Mesendoderm (in vitro differentiated cells): ENCODE results near the gene RRP1.

Experiments used
- DNase-seq: peaks from one replicate; pipeline ENCODE4 v3.0.0; 2013
- H2AK5ac ChIP-seq: 2 replicates; pipeline ENCODE4 v1.6.1; 2013; ENCODE audit warnings: low read length, inconsistent platforms
- H2BK120ac ChIP-seq: 2 replicates; pipeline ENCODE4 v1.6.1; 2013; ENCODE audit warnings: low read depth, mild to moderate bottlenecking, low read length, moderate library complexity, mixed read lengths
- H2BK15ac ChIP-seq: replicated peaks from 2 replicates; pipeline ENCODE4 v1.6.1; 2013; ENCODE audit warnings: low read depth, mild to moderate bottlenecking, moderate library complexity
- H2BK5ac ChIP-seq: 2 replicates; pipeline ENCODE4 v1.6.1; 2013; ENCODE audit warnings: low read length, inconsistent platforms
- H3K18ac ChIP-seq: 2 replicates; pipeline ENCODE4 v1.6.1; 2013; ENCODE audit warnings: mild to moderate bottlenecking, low read length, mixed read lengths
- H3K23ac ChIP-seq: one replicate; pipeline ENCODE4 v1.6.1; 2013; ENCODE audit warnings: low read length
- H3K27ac ChIP-seq: 2 replicates; pipeline ENCODE4 v1.5.1; 2013; ENCODE audit warnings: low read depth, mild to moderate bottlenecking, inconsistent platforms, low read length, moderate library complexity
- H3K27me3 ChIP-seq: 2 replicates; pipeline ENCODE4 v1.6.1; 2013; ENCODE audit warnings: low read length, control low read depth, mild to moderate bottlenecking, inconsistent platforms; ENCODE audit not compliant: insufficient read depth, poor library complexity
- H3K36me3 ChIP-seq: 2 replicates; pipeline ENCODE4 v1.6.1; 2013; ENCODE audit warnings: low read length, inconsistent platforms; ENCODE audit not compliant: control insufficient read depth, insufficient read depth
- H3K4ac ChIP-seq: one replicate; pipeline ENCODE4 v1.6.1; 2013; ENCODE audit warnings: low read depth, mild to moderate bottlenecking, low read length, moderate library complexity
- H3K4me1 ChIP-seq: 2 replicates; pipeline ENCODE4 v1.6.1; 2013; ENCODE audit warnings: low read depth, low read length, inconsistent platforms; ENCODE audit not compliant: control insufficient read depth
- H3K4me2 ChIP-seq: 2 replicates; pipeline ENCODE4 v1.6.1; 2013; ENCODE audit warnings: low read length
- H3K4me3 ChIP-seq: 2 replicates; pipeline ENCODE4 v1.5.1; 2013; ENCODE audit warnings: mild to moderate bottlenecking, low read length
- H3K56ac ChIP-seq: one replicate; pipeline ENCODE4 v1.6.1; 2013; ENCODE audit warnings: low read length
- H3K79me1 ChIP-seq: 2 replicates; pipeline ENCODE4 v1.6.1; 2013; ENCODE audit warnings: low read length, inconsistent platforms
- H3K79me2 ChIP-seq: 2 replicates; pipeline ENCODE4 v1.6.1; 2013; ENCODE audit warnings: mild to moderate bottlenecking, low read length; ENCODE audit not compliant: control insufficient read depth, insufficient read depth
- H3K9ac ChIP-seq: 2 replicates; pipeline ENCODE4 v1.6.1; 2013; ENCODE audit warnings: low read length, inconsistent platforms
- H4K5ac ChIP-seq: one replicate; pipeline ENCODE4 v1.6.1; 2013; ENCODE audit warnings: low read length
- H4K8ac ChIP-seq: one replicate; pipeline ENCODE4 v1.6.1; 2013; ENCODE audit warnings: low read depth, mild to moderate bottlenecking, control low read depth, low read length, moderate library complexity
- WGBS: extraction: QIAGEN DNeasy Blood & Tissue Kit; methylation state at CpG from one replicate; pipeline ENCODE4 v1.1.7; 2013; ENCODE audit warnings: low lambda C conversion rate, missing lambda C conversion rate; ENCODE audit not compliant: insufficient coverage; ENCODE audit errors: extremely low coverage; 5-methylcytosine and 5-hydroxymethylcytosine counted together

RRP1 gene

GRCh38 chr21:43834146-43834905 lies 44.9 kb downstream of the RRP1 start:
- Histone ChIP-seq H3K79me1 (no peaks in the 10 kb centered on the region), H2BK5ac (no peak overlapping the region), H3K4ac (no peak overlapping the region), H4K5ac (no peak overlapping the region), H2BK15ac (no peak overlapping the region), H3K23ac (no peak overlapping the region), H3K27ac (no peak overlapping the region), H2BK120ac (no peak overlapping the region), H3K36me3 (no peaks in the 10 kb centered on the region), H3K4me1 (no peaks in the 10 kb centered on the region), H2AK5ac (no peak overlapping the region), H3K56ac (no peak overlapping the region), H3K18ac (no peak overlapping the region), H3K79me2 (no peaks in the 10 kb centered on the region), H3K9ac (no peak overlapping the region), H3K4me3 (no peak overlapping the region), H3K27me3 (no peaks in the 10 kb centered on the region), H4K8ac (no peak overlapping the region), H3K4me2 (no peak overlapping the region)
- no peak for DNase-seq
- no CpG with 5 or more reads among the region's 30 CpGs for WGBS

GRCh38 chr21:43835050-43835449 lies 45.7 kb downstream of the RRP1 start:
- no CpG with 5 or more reads among the region's 15 CpGs for WGBS
- H3K27ac ChIP-seq = no peak overlapping the region
- no peak overlapping the region for H3K4me2 ChIP-seq
- no peak overlapping the region for H2BK5ac ChIP-seq
- no peak overlapping the region for H3K4me3 ChIP-seq
- no peaks in the 10 kb centered on the region for H3K27me3 ChIP-seq
- H4K8ac ChIP-seq = no peak overlapping the region
- no peak overlapping the region for H4K5ac ChIP-seq
- H3K9ac ChIP-seq = no peak overlapping the region
- H3K4me1 ChIP-seq = no peaks in the 10 kb centered on the region
- no peak overlapping the region for H3K23ac ChIP-seq
- H3K56ac ChIP-seq = no peak overlapping the region
- H2BK15ac ChIP-seq = no peak overlapping the region
- no peaks in the 10 kb centered on the region for H3K36me3 ChIP-seq
- H2AK5ac ChIP-seq = no peak overlapping the region
- H3K4ac ChIP-seq = no peak overlapping the region
- no peak for DNase-seq
- H3K18ac ChIP-seq = no peak overlapping the region
- no peaks in the 10 kb centered on the region for H3K79me1 ChIP-seq
- no peaks in the 10 kb centered on the region for H3K79me2 ChIP-seq
- no peak overlapping the region for H2BK120ac ChIP-seq

- DNase-seq = no peak
- H2BK5ac ChIP-seq = no peak overlapping the region
- no peaks in the 10 kb centered on the region for H3K27me3 ChIP-seq
- H3K4me1 ChIP-seq = no peaks in the 10 kb centered on the region
- no peak overlapping the region for H3K4me2 ChIP-seq
- no CpG with 5 or more reads among the region's 6 CpGs for WGBS
- no peak overlapping the region for H4K8ac ChIP-seq
- no peak overlapping the region for H2BK15ac ChIP-seq
- no peak overlapping the region for H4K5ac ChIP-seq
- no peak overlapping the region for H2BK120ac ChIP-seq
- no peak overlapping the region for H3K4ac ChIP-seq
- no peak overlapping the region for H3K23ac ChIP-seq
- H3K4me3 ChIP-seq = no peak overlapping the region
- no peak overlapping the region for H3K27ac ChIP-seq
- H3K79me1 ChIP-seq = no peaks in the 10 kb centered on the region
- no peak overlapping the region for H3K56ac ChIP-seq
- no peak overlapping the region for H3K18ac ChIP-seq
- H3K9ac ChIP-seq = no peak overlapping the region
- H3K36me3 ChIP-seq = no peaks in the 10 kb centered on the region
- no peak overlapping the region for H2AK5ac ChIP-seq
- H3K79me2 ChIP-seq = no peaks in the 10 kb centered on the region
Measured at GRCh38 chr21:43835861-43836260, 46.5 kb downstream of the RRP1 start.

GRCh38 chr21:43836616-43837015 lies 47.2 kb downstream of the RRP1 start:
- H2BK15ac ChIP-seq = no peak overlapping the region
- no peaks in the 10 kb centered on the region for H3K36me3 ChIP-seq
- no peaks in the 10 kb centered on the region for H3K27me3 ChIP-seq

GRCh38 chr21:43840259-43840658 lies 50.9 kb downstream of the RRP1 start:
- Histone ChIP-seq H2BK5ac (no peak overlapping the region), H3K9ac (no peak overlapping the region), H3K27ac (no peak overlapping the region), H3K79me2 (no peaks in the 10 kb centered on the region), H3K27me3 (no peaks in the 10 kb centered on the region), H2AK5ac (no peak overlapping the region), H3K23ac (no peak overlapping the region), H2BK15ac (no peak overlapping the region), H3K36me3 (no peaks in the 10 kb centered on the region), H3K56ac (no peak overlapping the region), H3K4me2 (no peak overlapping the region), H2BK120ac (no peak overlapping the region), H3K18ac (no peak overlapping the region), H3K4me3 (no peak overlapping the region), H3K4ac (no peak overlapping the region), H4K8ac (no peak overlapping the region), H3K79me1 (no peaks in the 10 kb centered on the region), H4K5ac (no peak overlapping the region), H3K4me1 (no peaks in the 10 kb centered on the region)
- no peak for DNase-seq
- no CpG with 5 or more reads among the region's 3 CpGs for WGBS

More at GRCh38 chr21:43836616-43837015, 47.2 kb downstream of the RRP1 start:
- no peak overlapping the region for H4K8ac ChIP-seq
- H3K4me3 ChIP-seq = no peak overlapping the region
- no peak overlapping the region for H2BK120ac ChIP-seq
- no CpG with 5 or more reads among the region's 6 CpGs for WGBS
- H3K18ac ChIP-seq = no peak overlapping the region
- no peak overlapping the region for H3K4me2 ChIP-seq
- no peak overlapping the region for H3K4ac ChIP-seq
- H4K5ac ChIP-seq = no peak overlapping the region
- H2AK5ac ChIP-seq = no peak overlapping the region
- H3K27ac ChIP-seq = no peak overlapping the region
- H3K79me2 ChIP-seq = no peaks in the 10 kb centered on the region
- no peak overlapping the region for H3K23ac ChIP-seq
- DNase-seq = no peak
- no peaks in the 10 kb centered on the region for H3K79me1 ChIP-seq
- H2BK5ac ChIP-seq = no peak overlapping the region
- no peak overlapping the region for H3K9ac ChIP-seq
- H3K4me1 ChIP-seq = no peaks in the 10 kb centered on the region
- H3K56ac ChIP-seq = no peak overlapping the region

- no peaks in the 10 kb centered on the region for H3K4me1 ChIP-seq
- no peak overlapping the region for H3K4ac ChIP-seq
- H3K36me3 ChIP-seq = no peaks in the 10 kb centered on the region
- H3K79me2 ChIP-seq = no peaks in the 10 kb centered on the region
- no peak overlapping the region for H3K27ac ChIP-seq
- H3K9ac ChIP-seq = no peak overlapping the region
- no peak overlapping the region for H3K4me3 ChIP-seq
- H3K18ac ChIP-seq = no peak overlapping the region
- H3K79me1 ChIP-seq = no peaks in the 10 kb centered on the region
- no peak overlapping the region for H3K56ac ChIP-seq
- H3K4me2 ChIP-seq = no peak overlapping the region
- H2AK5ac ChIP-seq = no peak overlapping the region
- no peak overlapping the region for H2BK120ac ChIP-seq
- no peak overlapping the region for H3K23ac ChIP-seq
- no CpG with 5 or more reads among the region's 2 CpGs for WGBS
- H2BK15ac ChIP-seq = no peak overlapping the region
- no peak for DNase-seq
- no peak overlapping the region for H2BK5ac ChIP-seq
- no peak overlapping the region for H4K5ac ChIP-seq
- H4K8ac ChIP-seq = no peak overlapping the region
- no peaks in the 10 kb centered on the region for H3K27me3 ChIP-seq
Measured at GRCh38 chr21:43842742-43843141, 53.4 kb downstream of the RRP1 start.
